ENCODE measurements around the gene S100A3.
"Not testable (repeated sequence)": the region's sequence is repeated elsewhere in the genome, so short reads cannot be mapped to it uniquely, and the experiment has no call there.

S100A3 gene

DNA sequence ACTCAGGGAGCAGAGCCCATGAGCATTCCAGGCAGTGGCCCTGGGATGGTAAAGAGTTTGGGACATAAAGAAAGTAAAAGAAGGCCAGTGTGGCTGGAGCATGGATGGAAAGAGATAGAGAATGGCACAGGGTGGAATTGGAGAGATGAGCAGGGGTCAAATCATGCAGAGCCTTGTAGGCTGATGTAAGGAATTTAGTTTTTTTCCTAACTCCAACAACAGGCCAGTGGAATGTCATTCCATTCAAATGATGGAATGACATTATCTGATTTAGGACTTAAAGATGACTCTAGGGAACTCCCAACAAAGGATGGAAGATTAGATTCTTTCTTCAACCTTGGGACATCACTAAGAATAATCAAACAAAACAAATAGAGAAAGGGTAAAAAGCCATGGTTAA, 29.4 kb upstream of the S100A3 start:
- no peaks in the 10 kb centered on the region for H3K27me3 Mint-ChIP-seq (ENCODE audit: low read depth, poor library complexity)
- H3K27ac Mint-ChIP-seq, result no peak overlapping the region
- no peak overlapping the region for H3K4me3 Mint-ChIP-seq
- H3K36me3 Mint-ChIP-seq (ENCODE audit: low read depth), result no peaks in the 10 kb centered on the region
- TF ChIP-seq, protein P1, sequence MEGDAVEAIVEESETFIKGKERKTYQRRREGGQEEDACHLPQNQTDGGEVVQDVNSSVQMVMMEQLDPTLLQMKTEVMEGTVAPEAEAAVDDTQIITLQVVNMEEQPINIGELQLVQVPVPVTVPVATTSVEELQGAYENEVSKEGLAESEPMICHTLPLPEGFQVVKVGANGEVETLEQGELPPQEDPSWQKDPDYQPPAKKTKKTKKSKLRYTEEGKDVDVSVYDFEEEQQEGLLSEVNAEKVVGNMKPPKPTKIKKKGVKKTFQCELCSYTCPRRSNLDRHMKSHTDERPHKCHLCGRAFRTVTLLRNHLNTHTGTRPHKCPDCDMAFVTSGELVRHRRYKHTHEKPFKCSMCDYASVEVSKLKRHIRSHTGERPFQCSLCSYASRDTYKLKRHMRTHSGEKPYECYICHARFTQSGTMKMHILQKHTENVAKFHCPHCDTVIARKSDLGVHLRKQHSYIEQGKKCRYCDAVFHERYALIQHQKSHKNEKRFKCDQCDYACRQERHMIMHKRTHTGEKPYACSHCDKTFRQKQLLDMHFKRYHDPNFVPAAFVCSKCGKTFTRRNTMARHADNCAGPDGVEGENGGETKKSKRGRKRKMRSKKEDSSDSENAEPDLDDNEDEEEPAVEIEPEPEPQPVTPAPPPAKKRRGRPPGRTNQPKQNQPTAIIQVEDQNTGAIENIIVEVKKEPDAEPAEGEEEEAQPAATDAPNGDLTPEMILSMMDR (IDR thresholded peaks at IDR 0.05), result no peak
- no peak for DNase-seq
- H3K4me1 Mint-ChIP-seq, result peaks cover 11% of the 10 kb centered on the region
- H3K9me3 Mint-ChIP-seq, result peaks cover 23% of the 10 kb centered on the region

DNA sequence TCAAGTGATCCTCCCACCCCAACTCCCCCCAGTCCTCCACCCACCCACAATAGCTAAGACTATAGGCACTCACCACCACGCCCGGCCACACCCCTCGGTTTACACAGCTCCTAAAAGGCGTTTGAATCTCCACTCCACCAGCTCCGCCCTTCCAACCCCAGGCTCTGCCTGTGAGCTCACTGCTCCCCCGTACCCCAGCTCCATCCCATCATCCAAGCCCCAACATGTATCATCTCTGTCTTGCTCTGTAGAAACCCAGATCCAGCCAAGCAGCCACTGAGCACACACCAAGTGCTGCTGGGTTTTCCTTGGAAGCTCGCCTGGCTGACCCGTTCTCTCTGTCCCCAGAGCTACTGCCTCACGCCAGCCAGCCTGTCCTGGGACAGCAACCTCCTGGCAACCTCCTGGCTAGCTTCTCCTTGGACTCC, 28.6 kb upstream of the S100A3 start:
- H3K4me1 Mint-ChIP-seq, result peaks cover 10% of the 10 kb centered on the region
- no peaks in the 10 kb centered on the region for H3K27me3 Mint-ChIP-seq (ENCODE audit: low read depth, poor library complexity)
- H3K36me3 Mint-ChIP-seq (ENCODE audit: low read depth), result no peaks in the 10 kb centered on the region
- no peak overlapping the region for H3K4me3 Mint-ChIP-seq
- TF ChIP-seq, protein P1 (IDR thresholded peaks at IDR 0.05), result no peak
- no peak overlapping the region for H3K27ac Mint-ChIP-seq
- no peak for DNase-seq
- H3K9me3 Mint-ChIP-seq, result peaks cover 28% of the 10 kb centered on the region

DNA sequence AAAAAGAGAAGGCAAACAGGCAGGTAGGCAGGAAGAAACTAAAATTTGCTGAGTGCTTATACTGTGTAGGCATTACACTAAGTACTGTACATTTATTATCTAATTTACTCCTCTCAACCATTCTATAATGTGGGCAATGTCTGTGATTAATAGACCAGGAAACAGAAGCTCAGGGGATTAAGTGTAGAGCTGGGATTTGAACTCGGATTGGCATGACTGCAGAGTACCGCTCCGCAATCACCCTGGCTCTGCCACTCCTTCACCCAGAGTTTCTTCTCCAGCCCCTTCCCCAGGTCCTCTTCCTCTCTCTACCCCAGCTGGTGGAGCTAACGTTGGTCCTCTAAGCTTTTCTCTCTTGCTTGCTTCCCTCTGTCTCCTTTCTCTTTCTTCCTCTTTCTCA, 28.1 kb upstream of the S100A3 start:
- Mint-ChIP-seq H3K4me3 (no peak overlapping the region), H3K9me3 (peaks cover 28% of the 10 kb centered on the region), H3K27ac (no peak overlapping the region), H3K4me1 (peaks cover 10% of the 10 kb centered on the region), H3K27me3 (ENCODE audit: low read depth, poor library complexity) (peaks cover 2% of the 10 kb centered on the region), H3K36me3 (ENCODE audit: low read depth) (no peaks in the 10 kb centered on the region)
- no peak for DNase-seq
- TF ChIP-seq, protein P1 (IDR thresholded peaks at IDR 0.05), result no peak

DNA sequence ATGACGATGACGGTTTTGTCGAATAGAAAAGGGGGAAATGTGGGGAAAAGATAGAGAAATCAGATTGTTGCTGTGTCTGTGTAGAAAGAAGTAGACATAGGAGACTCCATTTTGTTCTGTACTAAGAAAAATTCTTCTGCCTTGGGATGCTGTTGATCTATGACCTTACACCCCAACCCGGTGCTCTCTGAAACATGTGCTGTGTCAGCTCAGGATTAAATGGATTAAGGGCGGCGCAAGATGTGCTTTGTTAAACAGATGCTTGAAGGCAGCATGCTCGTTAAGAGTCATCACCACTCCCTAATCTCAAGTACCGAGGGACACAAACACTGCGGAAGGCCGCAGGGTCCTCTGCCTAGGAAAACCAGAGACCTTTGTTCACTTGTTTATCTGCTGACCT, 26.4 kb upstream of the S100A3 start:
- H3K9me3 Mint-ChIP-seq, result peaks cover 28% of the 10 kb centered on the region
- H3K4me1 Mint-ChIP-seq, result peaks cover 17% of the 10 kb centered on the region
- not testable (repeated sequence) for H3K27me3 Mint-ChIP-seq (ENCODE audit: low read depth, poor library complexity); DNase-seq; H3K27ac Mint-ChIP-seq; H3K4me3 Mint-ChIP-seq; H3K36me3 Mint-ChIP-seq (ENCODE audit: low read depth)

DNA sequence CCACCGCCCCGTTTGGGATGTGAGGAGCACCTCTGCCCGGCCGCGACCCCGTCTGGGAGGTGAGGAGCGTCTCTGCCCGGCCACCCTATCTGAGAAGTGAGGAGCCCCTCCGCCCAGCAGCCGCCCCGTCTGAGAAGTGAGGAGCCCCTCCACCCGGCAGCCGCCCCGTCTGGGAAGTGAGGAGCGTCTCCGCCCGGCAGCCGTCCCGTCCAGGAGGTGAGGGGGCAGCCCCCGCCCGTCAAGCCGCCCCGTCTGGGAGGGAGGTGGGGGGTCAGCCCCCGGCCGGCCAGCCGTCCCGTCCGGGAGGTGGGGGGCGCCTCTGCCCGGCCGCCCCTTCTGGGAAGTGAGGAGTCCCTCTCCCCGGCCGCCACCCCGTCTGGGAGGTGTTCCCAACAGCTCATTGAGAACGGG, 26.0 kb upstream of the S100A3 start:
- Mint-ChIP-seq H3K4me1 (peaks cover 17% of the 10 kb centered on the region), H3K9me3 (peaks cover 28% of the 10 kb centered on the region)
- not testable (repeated sequence) for H3K27ac Mint-ChIP-seq; H3K4me3 Mint-ChIP-seq; DNase-seq; H3K27me3 Mint-ChIP-seq (ENCODE audit: low read depth, poor library complexity); H3K36me3 Mint-ChIP-seq (ENCODE audit: low read depth)

DNA sequence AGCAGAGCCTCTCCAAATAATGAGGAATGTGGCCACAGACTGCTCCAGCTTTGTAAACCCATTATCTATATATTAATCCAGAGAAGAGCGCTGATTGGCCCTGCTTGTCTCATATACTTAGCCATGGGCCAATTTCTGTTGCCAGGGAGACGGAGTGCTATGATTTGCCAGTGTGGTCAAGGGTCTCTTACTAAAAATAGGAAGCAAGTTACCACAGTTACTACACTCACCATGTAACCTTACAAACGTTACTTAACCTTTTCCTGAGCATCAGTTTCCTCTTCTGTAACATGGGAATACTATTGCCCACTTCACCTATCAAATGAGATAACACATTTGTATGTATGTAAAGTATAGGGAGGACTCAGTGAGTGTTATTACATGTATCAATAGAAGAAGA, 24.3 kb upstream of the S100A3 start:
- H3K36me3 Mint-ChIP-seq (ENCODE audit: low read depth), result no peaks in the 10 kb centered on the region
- H3K27me3 Mint-ChIP-seq (ENCODE audit: low read depth, poor library complexity), result peaks cover 6% of the 10 kb centered on the region
- TF ChIP-seq, protein P1 (IDR thresholded peaks at IDR 0.05), result no peak
- H3K27ac Mint-ChIP-seq, result no peak overlapping the region
- H3K4me3 Mint-ChIP-seq, result no peak overlapping the region
- H3K4me1 Mint-ChIP-seq, result peaks cover 31% of the 10 kb centered on the region
- DNase-seq, result no peak
- peaks cover 28% of the 10 kb centered on the region for H3K9me3 Mint-ChIP-seq

DNA sequence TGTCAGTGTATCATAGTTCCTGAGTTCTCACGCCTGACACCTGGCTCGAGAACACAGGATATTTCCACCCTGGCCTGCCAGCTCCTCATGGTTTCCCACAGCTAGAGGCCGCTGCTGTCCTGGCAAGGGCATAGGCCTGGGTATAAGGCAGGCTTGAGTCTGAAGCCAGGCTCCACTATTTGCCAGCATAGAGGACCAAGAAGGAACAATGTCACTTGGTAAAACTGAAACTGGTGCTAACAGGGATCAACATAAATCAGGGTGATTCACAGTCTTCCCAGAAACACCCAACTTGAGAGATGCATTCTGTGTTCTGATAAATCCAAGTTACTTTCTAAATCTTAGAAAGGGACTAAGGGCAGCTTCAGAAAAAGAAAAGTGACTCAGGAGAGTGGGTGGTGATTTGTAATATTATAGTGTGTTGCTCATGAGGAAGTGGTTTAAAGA, 23.5 kb upstream of the S100A3 start:
- Mint-ChIP-seq H3K9me3 (peaks cover 28% of the 10 kb centered on the region), H3K27me3 (ENCODE audit: low read depth, poor library complexity) (peaks cover 9% of the 10 kb centered on the region), H3K4me3 (no peak overlapping the region), H3K27ac (no peak overlapping the region), H3K36me3 (ENCODE audit: low read depth) (no peaks in the 10 kb centered on the region), H3K4me1 (peaks cover 31% of the 10 kb centered on the region)
- TF ChIP-seq, protein P1 (IDR thresholded peaks at IDR 0.05), result peak; percentile 54
- DNase-seq, result peak; percentile 35

Measured in nephron progenitor cell (in vitro differentiated cells).